AG04449 (cell line): ENCODE data around the gene FCMR.

Source experiments
- CTCF ChIA-PET: fragments of 350-600 bp; formaldehyde crosslinking; extraction: SDS; loops from one replicate; lab custom pipeline; 2021; ENCODE audit warnings: antibody characterized with exemption; lab: Yijun Ruan, JAX
- POLR2A ChIA-PET: fragments of 400-600, 350-600 bp; formaldehyde crosslinking; extraction: SDS; loops from one replicate; lab custom pipeline; 2020; ENCODE audit warnings: antibody characterized with exemption, inconsistent platforms; lab: Yijun Ruan, JAX
- DNase-seq: peaks from one replicate; pipeline ENCODE4 v3.0.0-alpha.2; 2010; ENCODE audit warnings: low read depth, low spot score
- H3K4me3 ChIP-seq: 2 replicates; pipeline ENCODE4 v1.5.1; 2011; ENCODE audit warnings: low read depth, mild to moderate bottlenecking, control low read depth, low read length
- CTCF ChIP-seq: IDR thresholded peaks from one replicate; pipeline ENCODE4 v1.5.1; 2011; ENCODE audit warnings: mild to moderate bottlenecking, moderate library complexity, low read length, control low read depth, inconsistent platforms; ENCODE audit not compliant: insufficient read depth; ENCODE audit errors: missing control alignments

The FCMR gene

GRCh38 chr1:206921772-206922265 is at the start of gene FCMR:
Gene FCMR, minus strand, starts transcription at chr1:206921941. Its CDS starts 87 bp downstream, at chr1:206921854.
- DNase-seq = no peak
- no peak for TF ChIP-seq CTCF
- ChIA-PET CTCF (interaction anchor here (1.5 to 12.9 kb wide), 5 partner anchors 10 to 442 kb away, joined by 3 to 490 read pairs (median 10); partner anchors contain the start of gene IL20), POLR2A (interaction anchor here (1.1 kb wide), 1 partner anchor 286 kb away, joined by 4 read pairs; the partner anchor contains the start of gene DYRK3)
- no peak within 1 kb of the TSS for H3K4me3 ChIP-seq

GRCh38 chr1:206971029-206971655 is 49.4 kb upstream of the FCMR start:
- POLR2A ChIA-PET = no interaction called here

GRCh38 chr1:206970446-206970845 is 48.7 kb upstream of the FCMR start, which contains the start of gene FCAMR:
Gene FCAMR, minus strand, starts transcription at chr1:206970460. Its CDS starts 335 bp downstream, at chr1:206970125.
- CTCF ChIA-PET = interaction anchor here (0.8 to 4.5 kb wide), 3 partner anchors 11 to 59 kb away, joined by 3 to 49 read pairs (median 4); no protein-coding TSS in a partner anchor
- no peak for DNase-seq
- no peak for TF ChIP-seq CTCF
- H3K4me3 ChIP-seq = no peak within 1 kb of the TSS
- POLR2A ChIA-PET = no interaction called here

More at GRCh38 chr1:206971029-206971655, 49.4 kb upstream of the FCMR start:
- H3K4me3 ChIP-seq = no peak overlapping the region
- CTCF ChIA-PET = interaction anchor here (0.7 to 4.5 kb wide), 5 partner anchors 10 to 79 kb away, joined by 3 to 49 read pairs (median 4); no protein-coding TSS in a partner anchor
- TF ChIP-seq CTCF = no peak
- no peak for DNase-seq

GRCh38 chr1:206969090-206969489 is 47.3 kb upstream of the FCMR start:
- ChIA-PET POLR2A (no interaction called here), CTCF (interaction anchor here (4.5 kb wide), 1 partner anchor 12 kb away, joined by 49 read pairs; no protein-coding TSS in a partner anchor)
- no peak for TF ChIP-seq CTCF
- no peak overlapping the region for H3K4me3 ChIP-seq
- no peak for DNase-seq

GRCh38 chr1:206967096-206967849 is 45.5 kb upstream of the FCMR start:
- DNase-seq = no peak
- CTCF ChIA-PET = interaction anchor here (1.3 to 4.5 kb wide), 2 partner anchors 9 to 14 kb away, joined by 3 to 49 read pairs; no protein-coding TSS in a partner anchor
- no peak for TF ChIP-seq CTCF
- no peak overlapping the region for H3K4me3 ChIP-seq
- POLR2A ChIA-PET = no interaction called here

- CTCF ChIA-PET = interaction anchor here (0.8 to 1.7 kb wide), 2 partner anchors 15 to 17 kb away, joined by 3 to 9 read pairs; no protein-coding TSS in a partner anchor
- DNase-seq = no peak
- H3K4me3 ChIP-seq = no peak overlapping the region
- TF ChIP-seq CTCF = no peak
- POLR2A ChIA-PET = no interaction called here
These were observed 44.0 kb upstream of the FCMR start for GRCh38 chr1:206965781-206966180.
